Choroid plexus epithelial cell (primary cell): ENCODE results near the gene CUL4A.

ENCODE experiments used
- DNase-seq: peaks from one replicate; pipeline ENCODE4 v3.0.0-alpha.2; 2010; ENCODE audit warnings: low read depth
- H3K4me3 ChIP-seq: 2 replicates; pipeline ENCODE4 v1.5.1; 2011; ENCODE audit warnings: low read depth, mild to moderate bottlenecking, control low read depth, low read length, moderate library complexity
- CTCF ChIP-seq: conservative IDR thresholded peaks from 2 replicates; pipeline ENCODE4 v1.5.1; 2011; ENCODE audit warnings: low read depth, mild to moderate bottlenecking, control low read depth, inconsistent platforms, low read length, moderate library complexity

CUL4A gene

GRCh38 chr13:113273851-113274590 lies 64.6 kb downstream of the CUL4A start:
- peak; percentile 86 for DNase-seq
- TF ChIP-seq CTCF, result no peak
- no peak overlapping the region for H3K4me3 ChIP-seq

- TF ChIP-seq CTCF, result no peak
- no peak for DNase-seq
- H3K4me3 ChIP-seq, result no peak overlapping the region
Measured at GRCh38 chr13:113274721-113275120, 65.3 kb downstream of the CUL4A start.

- TF ChIP-seq CTCF, result peak; percentile 76
- peak; percentile 85 for DNase-seq
Measured at GRCh38 chr13:113275387-113275786, 66.0 kb downstream of the CUL4A start.

GRCh38 chr13:113280126-113280525 lies 70.7 kb downstream of the CUL4A start:
- TF ChIP-seq CTCF, result no peak
- no peak for DNase-seq
- no peak overlapping the region for H3K4me3 ChIP-seq

More at GRCh38 chr13:113275387-113275786, 66.0 kb downstream of the CUL4A start:
- H3K4me3 ChIP-seq, result no peak overlapping the region

- no peak for TF ChIP-seq CTCF
- no peak for DNase-seq
- no peak overlapping the region for H3K4me3 ChIP-seq
Measured at GRCh38 chr13:113283904-113284303, 74.5 kb downstream of the CUL4A start.

- no peak overlapping the region for H3K4me3 ChIP-seq
- TF ChIP-seq CTCF, result no peak
- DNase-seq, result no peak
Measured at GRCh38 chr13:113288880-113289279, 79.5 kb downstream of the CUL4A start.

- TF ChIP-seq CTCF, result no peak
- DNase-seq, result no peak
- H3K4me3 ChIP-seq, result no peak overlapping the region
Measured at GRCh38 chr13:113291129-113291528, 81.7 kb downstream of the CUL4A start.
